ENCODE measurements around the gene ICE2. TPM values are rescaled to one million over a fixed set of nuclear protein-coding genes. Genes with fewer than 3 reads are reported as not detected.

The ICE2 gene, protein sequence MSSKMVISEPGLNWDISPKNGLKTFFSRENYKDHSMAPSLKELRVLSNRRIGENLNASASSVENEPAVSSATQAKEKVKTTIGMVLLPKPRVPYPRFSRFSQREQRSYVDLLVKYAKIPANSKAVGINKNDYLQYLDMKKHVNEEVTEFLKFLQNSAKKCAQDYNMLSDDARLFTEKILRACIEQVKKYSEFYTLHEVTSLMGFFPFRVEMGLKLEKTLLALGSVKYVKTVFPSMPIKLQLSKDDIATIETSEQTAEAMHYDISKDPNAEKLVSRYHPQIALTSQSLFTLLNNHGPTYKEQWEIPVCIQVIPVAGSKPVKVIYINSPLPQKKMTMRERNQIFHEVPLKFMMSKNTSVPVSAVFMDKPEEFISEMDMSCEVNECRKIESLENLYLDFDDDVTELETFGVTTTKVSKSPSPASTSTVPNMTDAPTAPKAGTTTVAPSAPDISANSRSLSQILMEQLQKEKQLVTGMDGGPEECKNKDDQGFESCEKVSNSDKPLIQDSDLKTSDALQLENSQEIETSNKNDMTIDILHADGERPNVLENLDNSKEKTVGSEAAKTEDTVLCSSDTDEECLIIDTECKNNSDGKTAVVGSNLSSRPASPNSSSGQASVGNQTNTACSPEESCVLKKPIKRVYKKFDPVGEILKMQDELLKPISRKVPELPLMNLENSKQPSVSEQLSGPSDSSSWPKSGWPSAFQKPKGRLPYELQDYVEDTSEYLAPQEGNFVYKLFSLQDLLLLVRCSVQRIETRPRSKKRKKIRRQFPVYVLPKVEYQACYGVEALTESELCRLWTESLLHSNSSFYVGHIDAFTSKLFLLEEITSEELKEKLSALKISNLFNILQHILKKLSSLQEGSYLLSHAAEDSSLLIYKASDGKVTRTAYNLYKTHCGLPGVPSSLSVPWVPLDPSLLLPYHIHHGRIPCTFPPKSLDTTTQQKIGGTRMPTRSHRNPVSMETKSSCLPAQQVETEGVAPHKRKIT
- total RNA-seq (2021) (76.5 and 82.1 TPM in 2 replicates), Bru-seq, nascent RNA (percentile 89 among the genes with signal in this experiment), BruChase-seq, experiment 1, labeled RNA remaining after a 2-hour chase (percentile 87 among the genes with signal in this experiment), BruChase-seq, experiment 2, labeled RNA remaining after a 6-hour chase (percentile 82 among the genes with signal in this experiment)
- long read RNA-seq, full-length matches to known transcripts = 82 of 136 reads
- long read RNA-seq, partial matches to known transcripts = 21 of 136 reads
- long read RNA-seq, other reads (novel, unspliced or antisense) = 33 of 136 reads

DNA sequence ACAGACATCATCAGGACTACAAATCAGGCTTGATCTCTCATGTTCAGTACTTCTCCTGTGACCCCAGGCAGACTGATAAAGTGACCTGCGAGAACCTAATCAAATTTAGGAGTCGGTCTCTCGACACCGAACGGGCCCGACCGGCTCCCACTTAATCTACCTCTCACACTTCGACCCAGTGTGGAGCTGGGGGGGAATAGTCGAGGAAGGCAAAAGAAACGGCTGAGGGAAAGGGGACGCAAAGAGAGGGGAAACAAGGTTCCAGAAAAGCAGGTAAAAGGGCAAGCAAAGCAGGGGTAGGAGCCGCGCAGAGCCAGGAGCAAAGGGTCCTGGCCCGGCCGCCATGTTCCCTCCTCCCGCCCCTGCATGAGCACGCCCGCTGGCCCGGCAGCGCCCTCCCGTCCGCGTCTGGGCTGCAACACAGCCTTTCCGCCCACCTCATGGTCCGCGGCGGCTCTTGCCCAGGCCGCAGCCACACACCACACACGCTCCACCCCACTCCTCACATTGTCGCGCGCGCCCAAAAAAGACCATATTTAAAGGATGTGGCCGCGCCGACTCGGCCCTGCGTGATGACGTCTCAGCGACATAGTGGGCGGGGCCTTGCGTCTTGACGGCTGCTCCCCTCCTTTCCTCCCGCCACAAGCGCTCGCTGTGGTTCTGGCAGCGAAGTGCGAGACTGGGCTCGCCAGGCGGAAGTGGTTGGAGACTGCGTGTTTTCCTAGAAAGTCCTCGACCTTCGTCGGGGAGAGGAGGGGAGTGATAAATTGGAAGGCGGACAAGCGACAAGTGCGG lies at the start of gene ICE2:
Gene ICE2, minus strand, starts transcription at position 577 of the 795 bp plus-strand sequence. CDS start 1,165 bp downstream, outside the sequence.
- H3K9me3 ChIP-seq (ENCODE audit: low read depth, low read length, poor library complexity, severe bottlenecking) = no peaks in the 10 kb centered on the region
- no peaks in the 10 kb centered on the region for H3K27me3 ChIP-seq (replicated peaks; ENCODE audit: insufficient read depth, low read depth, low read length, poor library complexity)
- peak; percentile 97 for DNase-seq (ENCODE audit: low spot score)
- CTCF ChIA-PET = interaction anchor here (0.6 kb wide), 1 partner anchor 86 kb away, joined by 6 read pairs; no protein-coding TSS in a partner anchor
- POLR2A ChIA-PET (ENCODE audit: low non-redundant PET) = no interaction called here
- H3K4me3 ChIP-seq (ENCODE audit: low read depth, low read length, poor library complexity, severe bottlenecking) = peak within 1 kb of the TSS; percentile 77
- intact Hi-C loops (cut with micrococcal nuclease; ENCODE audit: unreplicated experiment) = no loop called here
- H3K36me3 ChIP-seq (ENCODE audit: insufficient read depth, low read length, poor library complexity, severe bottlenecking) = peaks cover 6% of the 10 kb centered on the region
- peak within 1 kb of the TSS; percentile 89 for H3K27ac ChIP-seq (ENCODE audit: low read depth, low read length, poor library complexity, severe bottlenecking)
- peaks cover 18% of the 10 kb centered on the region for H3K4me1 ChIP-seq (ENCODE audit: insufficient read depth, low read length, poor library complexity, severe bottlenecking)
- TF ChIP-seq, protein P1, sequence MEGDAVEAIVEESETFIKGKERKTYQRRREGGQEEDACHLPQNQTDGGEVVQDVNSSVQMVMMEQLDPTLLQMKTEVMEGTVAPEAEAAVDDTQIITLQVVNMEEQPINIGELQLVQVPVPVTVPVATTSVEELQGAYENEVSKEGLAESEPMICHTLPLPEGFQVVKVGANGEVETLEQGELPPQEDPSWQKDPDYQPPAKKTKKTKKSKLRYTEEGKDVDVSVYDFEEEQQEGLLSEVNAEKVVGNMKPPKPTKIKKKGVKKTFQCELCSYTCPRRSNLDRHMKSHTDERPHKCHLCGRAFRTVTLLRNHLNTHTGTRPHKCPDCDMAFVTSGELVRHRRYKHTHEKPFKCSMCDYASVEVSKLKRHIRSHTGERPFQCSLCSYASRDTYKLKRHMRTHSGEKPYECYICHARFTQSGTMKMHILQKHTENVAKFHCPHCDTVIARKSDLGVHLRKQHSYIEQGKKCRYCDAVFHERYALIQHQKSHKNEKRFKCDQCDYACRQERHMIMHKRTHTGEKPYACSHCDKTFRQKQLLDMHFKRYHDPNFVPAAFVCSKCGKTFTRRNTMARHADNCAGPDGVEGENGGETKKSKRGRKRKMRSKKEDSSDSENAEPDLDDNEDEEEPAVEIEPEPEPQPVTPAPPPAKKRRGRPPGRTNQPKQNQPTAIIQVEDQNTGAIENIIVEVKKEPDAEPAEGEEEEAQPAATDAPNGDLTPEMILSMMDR (conservative IDR thresholded peaks at IDR 0.05; ENCODE audit: low read depth, low read length) = no peak
- no peak for TF ChIP-seq EZH2 (IDR thresholded peaks at IDR 0.05; ENCODE audit: borderline replicate concordance, low read depth, low read length, poor library complexity, severe bottlenecking)
- no TSS peak for BruUV-seq (replicated peaks)

DNA sequence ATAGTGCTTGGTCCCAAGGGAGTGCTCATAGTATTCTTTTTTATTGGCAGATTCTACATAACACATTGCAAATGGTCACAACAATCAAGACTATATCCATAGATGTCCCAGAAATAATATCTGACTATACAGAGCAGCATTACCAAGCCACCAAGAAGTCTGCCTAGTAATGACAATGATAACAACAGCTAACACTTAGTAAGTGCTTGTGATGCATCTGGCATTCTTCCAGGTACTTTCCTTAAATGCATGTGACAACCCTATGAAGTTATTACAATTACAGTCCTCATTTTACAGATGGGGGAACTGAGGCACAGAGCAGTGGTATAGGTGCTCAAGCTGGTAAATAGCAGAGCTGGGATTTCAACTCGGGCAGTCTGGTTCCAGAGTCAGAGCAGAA lies 49.6 kb upstream of the ICE2 start:
- no TSS peak for BruUV-seq (replicated peaks)
- ChIA-PET POLR2A (ENCODE audit: low non-redundant PET) (no interaction called here), CTCF (no interaction called here)
- TF ChIP-seq, protein P1 (conservative IDR thresholded peaks at IDR 0.05; ENCODE audit: low read depth, low read length) = no peak
- TF ChIP-seq EZH2 (IDR thresholded peaks at IDR 0.05; ENCODE audit: borderline replicate concordance, low read depth, low read length, poor library complexity, severe bottlenecking) = no peak
- intact Hi-C loops (cut with micrococcal nuclease; ENCODE audit: unreplicated experiment) = no loop called here
- no peaks in the 10 kb centered on the region for H3K9me3 ChIP-seq (ENCODE audit: low read depth, low read length, poor library complexity, severe bottlenecking)
- no peak for DNase-seq (ENCODE audit: low spot score)
- no peaks in the 10 kb centered on the region for H3K36me3 ChIP-seq (ENCODE audit: insufficient read depth, low read length, poor library complexity, severe bottlenecking)
- no peak overlapping the region for H3K27ac ChIP-seq (ENCODE audit: low read depth, low read length, poor library complexity, severe bottlenecking)
- H3K4me3 ChIP-seq (ENCODE audit: low read depth, low read length, poor library complexity, severe bottlenecking) = no peak overlapping the region
- no peaks in the 10 kb centered on the region for H3K27me3 ChIP-seq (replicated peaks; ENCODE audit: insufficient read depth, low read depth, low read length, poor library complexity)
- H3K4me1 ChIP-seq (ENCODE audit: insufficient read depth, low read length, poor library complexity, severe bottlenecking) = no peaks in the 10 kb centered on the region
